ENCODE data around the gene SLC9A9.

SLC9A9 gene

GRCh38 chr3:143266927-143267326 lies 581.3 kb downstream of the SLC9A9 start:
- DNase-seq (ENCODE audit: low spot score), result no peak

GRCh38 chr3:143266511-143266910 lies 581.8 kb downstream of the SLC9A9 start:
- TF ChIP-seq CTCF (IDR thresholded peaks at IDR 0.05; ENCODE audit: extremely low read depth, missing control alignments), result no peak
- no peak for DNase-seq (ENCODE audit: low spot score)

More at GRCh38 chr3:143266927-143267326, 581.3 kb downstream of the SLC9A9 start:
- no peak for TF ChIP-seq CTCF (IDR thresholded peaks at IDR 0.05; ENCODE audit: extremely low read depth, missing control alignments)

- DNase-seq (ENCODE audit: low spot score), result no peak
- TF ChIP-seq CTCF (IDR thresholded peaks at IDR 0.05; ENCODE audit: extremely low read depth, missing control alignments), result no peak
These were observed 582.7 kb downstream of the SLC9A9 start for GRCh38 chr3:143265501-143266070.

GRCh38 chr3:143263852-143264513 lies 584.3 kb downstream of the SLC9A9 start:
- TF ChIP-seq CTCF (IDR thresholded peaks at IDR 0.05; ENCODE audit: extremely low read depth, missing control alignments), result no peak
- DNase-seq (ENCODE audit: low spot score), result no peak

GRCh38 chr3:143261848-143262247 lies 586.4 kb downstream of the SLC9A9 start:
- no peak for TF ChIP-seq CTCF (IDR thresholded peaks at IDR 0.05; ENCODE audit: extremely low read depth, missing control alignments)
- no peak for DNase-seq (ENCODE audit: low spot score)

GRCh38 chr3:143258692-143259091 lies 589.6 kb downstream of the SLC9A9 start:
- no peak for TF ChIP-seq CTCF (IDR thresholded peaks at IDR 0.05; ENCODE audit: extremely low read depth, missing control alignments)
- DNase-seq (ENCODE audit: low spot score), result no peak

GRCh38 chr3:143256416-143256815 lies 591.9 kb downstream of the SLC9A9 start:
- DNase-seq (ENCODE audit: low spot score), result no peak
- TF ChIP-seq CTCF (IDR thresholded peaks at IDR 0.05; ENCODE audit: extremely low read depth, missing control alignments), result no peak

Measured in GM20000 (cell line).